Measurements from ENCODE around the gene ASXL1. TPM values are rescaled to one million over a fixed set of nuclear protein-coding genes. Genes with fewer than 3 reads are reported as not detected.
A peak's percentile ranks its signal among the peaks of the same experiment; 100 is the strongest.

The ASXL1 gene
- total RNA-seq, 2 experiments from 2014 or later = 129 to 141 TPM

GRCh38 chr20:32455901-32456701 lies 98.0 kb downstream of the ASXL1 start:
- intact Hi-C loops (cut with DNase I, micrococcal nuclease) = no loop called here
- CTCF ChIA-PET = interaction anchor here (0.5 to 0.9 kb wide), 5 partner anchors 13 to 336 kb away, joined by 3 read pairs; no protein-coding TSS in a partner anchor
- no peaks in the 10 kb centered on the region for H3K9me3 Mint-ChIP-seq (ENCODE audit: low read depth)
- H3K4me1 Mint-ChIP-seq = no peaks in the 10 kb centered on the region
- POLR2A ChIA-PET = interaction anchor here (0.5 to 0.7 kb wide), 2 partner anchors 171 to 204 kb away, joined by 3 read pairs; no protein-coding TSS in a partner anchor
- no peaks in the 10 kb centered on the region for H3K27me3 Mint-ChIP-seq
- no peak for DNase-seq
- H3K36me3 Mint-ChIP-seq (ENCODE audit: low read depth) = no peaks in the 10 kb centered on the region
- ATAC-seq = no peak
- no peak overlapping the region for H3K4me3 Mint-ChIP-seq
- no peak overlapping the region for H3K27ac Mint-ChIP-seq

GRCh38 chr20:32456869-32457478 lies 98.8 kb downstream of the ASXL1 start:
- peak; percentile 56 for DNase-seq
- Mint-ChIP-seq H3K27me3 (no peaks in the 10 kb centered on the region), H3K4me1 (no peaks in the 10 kb centered on the region), H3K36me3 (ENCODE audit: low read depth) (no peaks in the 10 kb centered on the region), H3K4me3 (no peak overlapping the region), H3K27ac (no peak overlapping the region), H3K9me3 (ENCODE audit: low read depth) (no peaks in the 10 kb centered on the region)
- POLR2A ChIA-PET = no interaction called here
- CTCF ChIA-PET = interaction anchor here (0.9 kb wide), 1 partner anchor 266 kb away, joined by 3 read pairs; no protein-coding TSS in a partner anchor
- intact Hi-C loops (cut with DNase I, micrococcal nuclease) = no loop called here
- ATAC-seq = peak; percentile 60

GRCh38 chr20:32457479-32457986 lies 99.4 kb downstream of the ASXL1 start:
- Mint-ChIP-seq H3K36me3 (ENCODE audit: low read depth) (no peaks in the 10 kb centered on the region), H3K4me1 (no peaks in the 10 kb centered on the region), H3K9me3 (ENCODE audit: low read depth) (no peaks in the 10 kb centered on the region), H3K27me3 (no peaks in the 10 kb centered on the region), H3K4me3 (no peak overlapping the region), H3K27ac (no peak overlapping the region)
- intact Hi-C loops (cut with DNase I, micrococcal nuclease) = no loop called here
- ChIA-PET CTCF (interaction anchor here (0.6 kb wide), 1 partner anchor 88 kb away, joined by 3 read pairs; no protein-coding TSS in a partner anchor), POLR2A (no interaction called here)
- no peak for DNase-seq
- no peak for ATAC-seq

- peak overlapping the region; percentile 4 for H3K27ac Mint-ChIP-seq
- no peaks in the 10 kb centered on the region for H3K9me3 Mint-ChIP-seq (ENCODE audit: low read depth)
- DNase-seq (no peak), ATAC-seq (no peak)
- intact Hi-C loops (cut with DNase I, micrococcal nuclease) = no loop called here
- H3K4me3 Mint-ChIP-seq = no peak overlapping the region
- ChIA-PET CTCF (interaction anchor here (0.6 to 1.1 kb wide), 2 partner anchors 15 to 88 kb away, joined by 3 read pairs; no protein-coding TSS in a partner anchor), POLR2A (no interaction called here)
- no peaks in the 10 kb centered on the region for H3K36me3 Mint-ChIP-seq (ENCODE audit: low read depth)
- no peaks in the 10 kb centered on the region for H3K4me1 Mint-ChIP-seq
- H3K27me3 Mint-ChIP-seq = no peaks in the 10 kb centered on the region
These were observed 100.1 kb downstream of the ASXL1 start for GRCh38 chr20:32458061-32458836.

DNA sequence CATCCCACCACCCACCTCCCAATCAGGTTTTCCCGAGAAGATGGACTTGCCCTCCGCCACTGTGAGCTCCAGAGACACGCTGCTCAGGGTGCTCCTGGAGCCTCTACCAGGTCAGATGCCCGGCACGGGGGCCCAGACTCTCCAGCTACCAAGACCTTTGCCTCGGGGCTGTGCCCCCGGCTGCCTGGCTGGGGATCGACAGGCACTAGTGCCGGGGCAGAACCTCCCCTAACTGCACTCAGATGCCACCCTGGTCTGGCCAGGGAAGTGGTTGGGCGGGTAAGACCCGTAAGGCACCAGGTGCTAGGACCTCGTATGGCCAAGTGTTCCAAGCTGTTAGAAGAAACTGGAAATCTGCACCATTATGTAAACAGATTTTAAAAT lies 100.7 kb downstream of the ASXL1 start:
- H3K9me3 Mint-ChIP-seq (ENCODE audit: low read depth) = no peaks in the 10 kb centered on the region
- intact Hi-C loops (cut with DNase I, micrococcal nuclease) = no loop called here
- no peaks in the 10 kb centered on the region for H3K4me1 Mint-ChIP-seq
- ChIA-PET POLR2A (interaction anchor here (0.6 kb wide), 1 partner anchor 254 kb away, joined by 3 read pairs; no protein-coding TSS in a partner anchor), CTCF (interaction anchor here (1.1 kb wide), 1 partner anchor 15 kb away, joined by 3 read pairs; no protein-coding TSS in a partner anchor)
- no peak overlapping the region for H3K4me3 Mint-ChIP-seq
- no peaks in the 10 kb centered on the region for H3K27me3 Mint-ChIP-seq
- DNase-seq = no peak
- no peaks in the 10 kb centered on the region for H3K36me3 Mint-ChIP-seq (ENCODE audit: low read depth)
- ATAC-seq = no peak
- no peak overlapping the region for H3K27ac Mint-ChIP-seq

DNA sequence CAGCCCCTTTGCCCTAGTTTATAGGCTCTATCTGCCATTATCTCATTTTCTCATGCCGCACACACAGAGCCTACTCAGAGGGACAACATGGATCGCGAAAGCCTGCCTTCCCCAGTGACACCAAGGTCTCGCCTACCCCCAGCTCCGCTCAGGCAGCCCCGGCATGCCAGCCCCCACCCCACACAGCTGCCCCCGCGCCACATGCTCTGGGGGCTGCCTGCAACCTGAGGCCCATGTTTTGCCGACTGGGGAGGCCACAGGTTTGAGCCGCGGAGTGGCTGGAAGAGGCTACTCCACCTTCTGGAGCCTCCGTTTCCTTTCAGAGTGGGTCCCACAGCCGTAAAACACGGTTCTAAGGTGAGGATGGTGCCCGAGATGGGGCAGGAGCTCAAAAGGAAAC lies 102.1 kb downstream of the ASXL1 start:
- DNase-seq (no peak), ATAC-seq (no peak)
- intact Hi-C loops (cut with DNase I, micrococcal nuclease) = no loop called here
- ChIA-PET CTCF (no interaction called here), POLR2A (no interaction called here)
- H3K36me3 Mint-ChIP-seq (ENCODE audit: low read depth) = no peaks in the 10 kb centered on the region
- no peaks in the 10 kb centered on the region for H3K27me3 Mint-ChIP-seq
- no peaks in the 10 kb centered on the region for H3K9me3 Mint-ChIP-seq (ENCODE audit: low read depth)
- no peaks in the 10 kb centered on the region for H3K4me1 Mint-ChIP-seq
- H3K4me3 Mint-ChIP-seq = no peak overlapping the region
- H3K27ac Mint-ChIP-seq = no peak overlapping the region

- Mint-ChIP-seq H3K4me3 (no peak overlapping the region), H3K9me3 (ENCODE audit: low read depth) (no peaks in the 10 kb centered on the region), H3K27me3 (no peaks in the 10 kb centered on the region), H3K27ac (no peak overlapping the region), H3K4me1 (no peaks in the 10 kb centered on the region), H3K36me3 (ENCODE audit: low read depth) (no peaks in the 10 kb centered on the region)
- ChIA-PET POLR2A (no interaction called here), CTCF (interaction anchor here (0.6 kb wide), 1 partner anchor 41 kb away, joined by 3 read pairs; no protein-coding TSS in a partner anchor)
- ATAC-seq = no peak
- DNase-seq = no peak
- intact Hi-C loops (cut with DNase I, micrococcal nuclease) = no loop called here
These were observed 102.7 kb downstream of the ASXL1 start for GRCh38 chr20:32460683-32461320.

- Mint-ChIP-seq H3K36me3 (ENCODE audit: low read depth) (no peaks in the 10 kb centered on the region), H3K4me1 (no peaks in the 10 kb centered on the region), H3K9me3 (ENCODE audit: low read depth) (no peaks in the 10 kb centered on the region), H3K4me3 (no peak overlapping the region), H3K27me3 (no peaks in the 10 kb centered on the region), H3K27ac (no peak overlapping the region)
- ChIA-PET CTCF (interaction anchor here (0.6 kb wide), 1 partner anchor 42 kb away, joined by 3 read pairs; no protein-coding TSS in a partner anchor), POLR2A (interaction anchor here (0.7 kb wide), 1 partner anchor 9 kb away, joined by 3 read pairs; no protein-coding TSS in a partner anchor)
- intact Hi-C loops (cut with DNase I, micrococcal nuclease) = no loop called here
- no peak for DNase-seq
- ATAC-seq = no peak
These were observed 103.9 kb downstream of the ASXL1 start for GRCh38 chr20:32461836-32462600.

DNA sequence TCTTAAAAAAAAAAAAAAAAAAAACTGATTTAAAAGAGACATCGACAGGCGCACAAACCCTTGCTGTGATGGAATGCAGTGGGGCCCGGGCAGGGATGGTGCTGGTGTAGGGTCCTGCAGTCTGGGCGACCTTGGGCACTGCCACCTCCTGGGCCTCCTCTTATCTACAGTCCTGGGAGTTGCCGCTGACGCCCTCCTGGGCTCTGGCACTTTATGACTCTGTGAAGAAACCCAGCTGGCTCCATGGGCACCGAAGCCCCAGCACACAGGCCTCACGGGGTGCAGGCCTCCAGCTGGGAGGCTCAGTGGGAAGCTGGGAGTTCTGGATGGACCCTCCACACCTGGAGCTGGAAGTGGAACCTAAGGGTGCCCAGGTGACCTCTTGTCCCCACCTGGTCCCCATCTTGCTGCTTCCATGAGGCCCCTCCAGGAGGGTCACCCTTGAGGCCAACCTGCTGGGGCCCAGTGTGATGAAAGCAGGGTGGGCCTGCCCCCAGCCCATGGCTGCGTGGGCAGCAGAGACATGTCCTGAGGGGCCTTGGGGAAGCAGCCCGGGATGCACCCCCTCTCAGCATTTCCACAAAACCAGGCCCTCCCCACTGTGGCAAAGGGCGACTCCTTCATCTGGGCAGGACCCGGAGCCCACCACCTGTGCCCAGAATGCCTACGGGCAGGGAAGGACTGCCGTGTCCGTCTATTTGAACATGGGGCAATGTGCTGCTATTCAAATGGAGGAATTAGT lies 104.9 kb downstream of the ASXL1 start:
- H3K27ac Mint-ChIP-seq = no peak overlapping the region
- intact Hi-C loops (cut with DNase I, micrococcal nuclease) = no loop called here

More for the DNA sequence above, 104.9 kb downstream of the ASXL1 start:
- H3K36me3 Mint-ChIP-seq (ENCODE audit: low read depth) = no peaks in the 10 kb centered on the region
- no peak for ATAC-seq
- no peak for DNase-seq
- POLR2A ChIA-PET = no interaction called here
- CTCF ChIA-PET = no interaction called here
- H3K4me1 Mint-ChIP-seq = no peaks in the 10 kb centered on the region
- H3K27me3 Mint-ChIP-seq = no peaks in the 10 kb centered on the region
- no peaks in the 10 kb centered on the region for H3K9me3 Mint-ChIP-seq (ENCODE audit: low read depth)
- no peak overlapping the region for H3K4me3 Mint-ChIP-seq
